Activated naive CD8-positive, alpha-beta T cell treated with anti-CD3 and anti-CD28 coated beads, Interleukin-2, amount 50 U/mL, for 16 hours (primary cell): Measurements from ENCODE around the gene SP2.

Experiments used
- DNase-seq: peaks from one replicate; pipeline ENCODE4 v3.0.0-alpha.2; 2020; ENCODE audit warnings: low read depth, low spot score

SP2 gene

DNA sequence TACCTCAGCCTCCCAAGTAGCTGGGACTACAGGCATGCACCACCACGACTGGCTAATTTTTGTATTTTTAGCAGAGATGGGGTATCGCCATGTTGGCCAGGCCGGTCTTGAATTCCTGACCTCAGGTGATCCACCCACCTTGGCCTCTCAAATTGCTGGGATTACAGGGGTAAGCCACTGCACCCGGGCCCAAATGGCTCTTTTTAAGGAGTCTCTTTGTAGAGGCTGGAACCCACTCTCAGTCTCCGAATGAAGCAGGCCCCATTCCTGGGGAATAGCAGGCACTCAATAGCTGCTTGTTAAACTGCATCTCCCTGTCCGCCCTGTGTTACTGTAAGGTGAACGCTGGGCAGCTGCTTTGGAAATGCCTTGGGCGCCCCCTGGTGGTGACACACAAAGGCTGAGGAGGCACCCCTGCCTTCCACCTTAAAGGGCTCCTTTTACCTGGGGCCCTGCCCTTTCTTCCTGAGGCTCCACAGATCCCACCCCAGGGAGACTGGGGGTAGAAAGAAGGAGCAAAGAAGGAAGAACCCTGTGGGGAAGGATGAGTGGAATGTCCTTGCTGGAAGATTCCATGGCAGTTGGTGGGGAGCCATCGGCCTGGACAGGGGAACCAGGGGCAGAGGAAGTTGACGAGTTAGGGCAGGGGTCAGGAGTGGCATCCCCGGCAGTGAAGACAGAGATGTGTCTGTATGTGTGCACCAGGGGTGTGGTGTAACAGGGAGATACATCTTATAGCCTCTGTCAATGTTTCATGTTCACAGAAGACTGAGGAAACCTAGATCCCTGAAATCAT lies 6.1 kb upstream of the SP2 start:
- DNase-seq: peak; percentile 87

DNA sequence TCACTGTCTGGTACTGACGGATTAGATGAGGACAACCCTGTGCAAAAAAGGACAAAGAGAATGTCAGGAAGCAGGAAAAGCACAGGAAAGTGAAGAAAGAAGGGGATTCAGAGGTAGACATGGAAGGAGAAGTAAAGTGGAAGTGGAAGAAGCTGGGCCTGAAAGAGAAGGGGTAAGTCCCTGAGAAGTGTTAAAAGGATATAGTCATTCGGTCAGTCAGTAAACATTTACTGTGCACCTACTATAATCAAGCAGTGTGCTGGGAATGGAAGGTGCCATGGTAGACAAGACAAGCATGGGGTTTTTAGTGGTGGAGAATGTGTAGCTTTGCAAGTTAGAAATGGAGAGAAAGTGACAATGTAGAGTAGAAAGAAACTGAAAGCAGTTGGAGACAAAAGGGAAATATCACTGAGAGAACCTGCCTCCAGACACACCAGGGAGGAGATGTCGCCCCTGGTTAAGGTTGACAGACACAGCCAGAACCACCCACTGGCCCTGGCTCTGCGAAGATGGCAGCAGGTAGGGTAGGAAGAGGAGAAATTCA lies 4.4 kb upstream of the SP2 start:
- DNase-seq: no peak

DNA sequence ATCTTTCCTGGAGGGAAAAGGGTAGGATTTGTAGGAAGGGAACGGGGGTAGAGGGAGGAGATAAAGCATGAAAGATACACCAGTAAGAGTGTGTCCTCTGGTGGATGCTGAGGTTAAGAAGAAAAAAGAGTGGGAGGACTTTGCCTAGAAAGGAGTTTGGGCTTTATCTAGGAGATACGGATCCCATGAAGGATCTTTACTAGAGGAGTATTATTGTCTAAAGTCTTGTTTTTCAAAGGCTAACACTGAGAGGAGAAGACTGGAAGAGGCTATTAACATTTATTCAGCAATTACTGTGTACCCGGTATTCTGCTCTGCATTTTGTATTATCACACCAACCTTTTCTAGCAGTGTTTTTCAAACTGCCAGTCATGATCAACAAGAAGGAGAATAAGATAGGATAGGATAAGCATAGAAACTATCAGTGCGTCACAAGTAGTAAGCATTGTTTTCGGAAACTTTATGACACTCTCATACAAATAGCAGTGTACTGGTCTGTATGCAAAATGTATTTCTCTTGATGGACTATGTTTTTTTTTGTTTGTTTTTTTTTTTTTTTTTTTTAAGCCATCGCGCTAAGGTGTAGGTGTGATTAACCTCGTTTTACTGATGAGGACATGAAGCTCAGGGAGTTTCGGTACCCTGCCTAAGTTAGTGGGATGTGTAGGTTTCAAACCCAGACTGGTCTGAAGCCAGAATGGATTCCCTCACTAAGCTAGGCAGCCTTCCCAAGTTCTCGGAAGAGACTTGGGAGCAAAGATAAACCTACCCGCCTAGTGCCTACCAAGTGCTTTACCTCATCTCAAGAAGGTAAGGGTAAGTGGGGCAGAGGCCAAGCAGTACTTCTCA lies 1.3 kb upstream of the SP2 start:
- no peak for DNase-seq

DNA sequence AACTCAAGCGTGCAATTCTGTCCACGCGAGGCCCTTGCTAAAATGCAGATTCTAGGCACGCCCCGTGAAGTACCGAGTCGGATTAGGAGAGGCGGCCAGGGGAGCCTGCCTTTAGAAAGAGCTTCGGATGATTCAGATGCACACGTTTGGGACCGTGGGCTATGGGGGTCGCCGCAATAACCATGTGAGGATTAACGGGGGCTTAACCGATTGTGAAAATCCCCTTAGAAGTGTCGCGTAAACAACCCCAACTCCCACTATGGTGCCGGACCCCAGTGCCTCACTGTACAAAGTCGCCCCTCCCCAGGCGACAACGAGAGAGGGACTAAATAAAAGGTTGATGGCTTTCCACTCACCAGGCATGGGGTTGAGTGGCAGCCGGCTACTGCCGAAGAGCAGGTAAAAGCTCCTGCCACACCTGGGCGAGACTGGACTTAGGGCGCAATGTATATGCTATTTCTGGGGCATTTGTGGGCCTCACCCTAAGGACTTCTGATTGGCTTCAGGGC lies 635 bp upstream of the SP2 start:
- DNase-seq: no peak

DNA sequence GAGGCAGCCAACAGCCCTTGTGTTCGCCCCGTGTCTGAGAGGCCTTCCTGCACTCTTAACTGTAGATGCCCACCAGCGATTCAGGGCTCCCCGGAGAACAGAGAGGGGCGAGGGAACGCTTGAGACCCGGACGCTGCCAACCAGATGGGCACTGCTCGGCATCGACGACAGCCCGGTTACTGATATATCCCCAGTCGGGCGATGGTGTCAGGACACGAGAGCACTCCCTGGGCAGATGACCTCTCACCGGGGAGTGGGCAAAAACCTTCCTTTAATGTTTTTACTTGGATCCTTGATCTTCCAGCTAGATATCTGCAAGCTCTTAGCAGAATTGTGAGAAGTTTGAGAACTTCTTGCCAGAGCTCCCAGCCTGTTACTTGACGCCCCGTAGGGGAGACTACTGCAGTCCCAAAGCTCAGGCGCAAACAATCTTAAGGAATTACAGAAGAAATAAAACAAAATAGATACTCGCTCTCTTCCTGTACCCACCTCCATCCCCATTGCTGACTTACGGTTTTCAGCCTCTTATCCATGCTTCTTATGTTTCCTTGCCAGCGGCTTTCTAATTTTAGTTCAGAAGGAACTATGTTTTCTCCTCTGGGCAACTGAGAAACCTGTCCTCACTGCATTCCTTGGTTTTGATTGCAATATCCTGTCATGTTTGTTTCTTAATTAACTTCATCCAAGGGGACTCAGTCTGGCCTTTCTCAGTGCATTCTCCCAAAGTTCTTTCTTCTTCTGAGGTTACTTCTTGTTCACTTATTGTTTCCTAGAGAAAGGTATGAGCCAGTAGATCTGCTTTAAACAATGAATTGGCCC lies 845 bp downstream of the SP2 start:
- no peak for DNase-seq

DNA sequence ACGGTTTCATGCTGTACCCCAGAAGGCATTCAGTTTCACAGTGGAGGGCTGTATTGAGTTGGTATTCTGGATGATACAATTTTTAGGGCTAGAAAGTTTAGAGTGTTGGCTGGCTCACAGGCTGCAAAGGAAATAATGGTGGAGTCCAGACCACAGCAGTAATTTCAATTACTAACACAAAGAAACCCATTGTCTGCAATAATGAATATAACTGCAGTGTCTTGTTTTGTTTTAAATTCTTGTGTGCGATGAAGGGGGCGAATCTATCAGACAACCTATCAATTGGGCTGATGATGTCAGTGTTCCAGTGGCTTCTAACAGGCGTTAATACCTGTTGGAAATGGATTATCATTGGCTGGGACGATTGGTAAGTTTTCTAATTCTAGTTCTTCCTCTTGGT lies 1.5 kb downstream of the SP2 start:
- no peak for DNase-seq

DNA sequence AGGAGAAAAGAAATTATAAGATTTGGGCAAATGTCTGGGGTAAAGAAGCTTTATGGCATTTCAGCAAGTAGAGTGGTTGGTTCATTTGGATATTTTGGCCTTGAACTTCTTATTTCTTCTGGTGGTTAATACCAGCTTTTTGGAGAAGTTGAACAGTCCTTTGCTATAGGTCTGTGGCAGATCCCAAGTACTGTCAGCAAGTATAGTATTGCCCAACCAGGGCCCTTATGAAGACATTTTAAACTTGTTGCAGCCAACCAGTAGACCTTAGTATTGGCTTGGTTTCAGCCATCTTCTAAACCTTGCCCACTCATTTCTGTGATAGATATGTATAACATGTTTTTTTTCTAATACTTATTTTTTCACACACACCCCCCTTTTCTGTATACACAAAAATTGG lies 2.2 kb downstream of the SP2 start:
- no peak for DNase-seq

DNA sequence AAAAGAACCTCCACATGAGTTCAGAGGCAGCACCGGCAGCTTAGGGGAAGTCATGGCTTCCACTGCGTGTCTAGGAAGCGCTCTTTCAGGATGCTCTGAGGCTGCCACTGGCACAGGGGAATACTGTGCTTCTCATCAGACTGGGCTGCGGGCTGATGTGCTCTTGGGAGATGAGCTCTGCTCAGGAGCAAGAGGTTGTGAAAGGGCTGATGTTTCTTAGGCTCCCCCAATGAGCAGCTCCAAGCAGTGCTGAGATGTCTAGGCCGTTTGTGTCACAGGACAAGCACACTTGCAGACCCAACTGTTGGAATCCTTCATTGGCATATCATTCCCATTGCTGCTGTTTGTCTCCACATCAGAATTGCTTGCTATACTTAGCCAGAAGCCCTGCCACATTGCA lies 3.6 kb downstream of the SP2 start:
- DNase-seq: no peak

DNA sequence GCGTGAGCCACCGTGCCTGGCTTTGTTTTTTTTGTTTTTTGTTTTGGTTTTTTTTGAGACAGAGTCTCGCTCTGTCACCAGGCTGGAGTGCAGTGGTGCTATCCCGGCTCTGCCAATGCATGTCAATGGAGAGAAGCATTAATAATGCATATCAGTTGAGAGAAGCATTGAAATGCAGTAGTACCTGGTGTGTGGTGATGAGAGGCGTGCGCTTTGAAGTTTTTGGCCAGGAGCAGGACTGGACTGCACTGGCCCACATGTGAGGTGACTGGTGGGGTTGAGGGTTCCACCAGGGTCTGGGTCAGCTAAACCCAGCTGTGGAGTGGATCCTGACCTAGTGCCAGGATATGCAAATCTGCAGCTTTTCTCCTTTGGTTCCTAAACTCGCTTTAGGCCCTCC lies 5.4 kb downstream of the SP2 start:
- no peak for DNase-seq

DNA sequence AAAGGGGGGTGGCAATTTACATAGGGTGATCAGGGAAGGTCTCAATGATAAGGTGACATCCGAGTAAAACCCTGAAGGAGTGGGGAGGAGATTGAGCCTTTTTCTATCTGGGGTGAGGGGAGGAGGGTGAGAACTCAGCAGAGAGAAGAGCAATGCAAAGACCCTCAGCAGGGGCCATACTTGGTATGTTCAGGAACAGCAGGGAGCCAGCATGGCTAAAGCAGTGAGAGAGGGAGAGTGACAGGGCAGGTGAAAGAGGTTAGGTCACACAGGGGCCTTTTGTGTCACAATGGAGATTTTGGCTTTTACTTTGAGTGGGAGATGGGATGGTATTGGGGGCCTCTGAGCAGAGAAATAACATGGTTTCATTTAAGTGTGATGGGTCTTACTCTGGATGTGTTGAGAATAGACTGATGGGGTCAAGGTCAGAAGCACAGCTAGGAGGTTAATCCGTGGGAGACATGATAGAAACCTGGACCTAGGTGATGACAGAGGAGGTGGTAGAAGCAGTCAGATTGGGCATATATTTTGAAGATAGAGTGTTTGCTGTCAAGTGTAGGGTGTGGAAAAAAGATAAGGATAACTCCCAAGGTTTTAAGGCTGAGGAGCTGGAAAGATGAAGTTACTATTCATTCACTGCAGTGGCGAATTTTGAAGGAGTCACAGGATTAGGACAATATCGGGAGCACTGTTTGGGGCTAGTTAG lies 6.2 kb downstream of the SP2 start:
- no peak for DNase-seq

DNA sequence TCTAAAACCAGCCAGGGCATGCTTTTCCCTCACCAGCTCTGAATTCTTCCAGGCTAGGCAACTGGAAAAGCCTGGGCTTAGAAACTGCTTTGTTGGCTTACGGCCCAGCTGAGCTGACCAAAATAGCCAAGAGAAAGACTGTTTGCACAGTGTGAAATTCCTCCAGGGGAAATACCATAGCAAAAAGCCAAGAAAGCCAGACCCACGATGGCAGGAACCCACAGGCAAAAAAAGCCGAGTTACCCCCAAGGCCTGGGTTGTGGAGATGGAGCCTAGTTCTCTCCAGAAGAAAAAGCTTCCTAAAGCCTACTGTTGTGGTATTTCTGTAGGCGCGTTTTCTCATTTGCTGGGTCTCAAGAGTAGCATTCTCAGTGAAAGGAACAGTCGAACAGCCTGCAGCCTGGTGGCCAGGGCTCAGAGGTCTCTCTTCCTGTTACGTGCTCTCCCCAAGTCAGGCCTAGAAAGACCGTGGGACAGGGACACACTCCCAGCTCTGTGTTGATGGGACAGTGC lies 9.2 kb downstream of the SP2 start:
- no peak for DNase-seq

DNA sequence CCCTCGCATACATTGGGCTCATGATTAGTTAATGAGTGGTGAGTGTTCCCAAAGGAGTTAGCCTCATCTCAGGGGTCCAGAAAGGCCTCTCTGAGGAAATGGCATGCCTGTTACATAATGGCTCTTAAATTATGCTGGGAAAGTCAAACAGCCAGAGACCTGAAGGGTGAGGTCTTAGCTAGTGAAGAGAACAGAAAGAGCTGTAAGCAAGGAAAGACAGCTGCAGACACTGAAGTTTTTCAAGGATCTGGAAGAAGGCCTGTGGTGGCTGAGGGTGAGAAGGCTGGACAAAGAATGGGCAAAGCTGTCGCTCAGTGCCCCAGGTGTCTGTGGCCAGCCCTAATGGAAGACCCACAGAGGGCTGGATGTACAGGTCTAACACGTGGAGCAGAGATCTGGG lies 10.4 kb downstream of the SP2 start:
- DNase-seq: no peak

DNA sequence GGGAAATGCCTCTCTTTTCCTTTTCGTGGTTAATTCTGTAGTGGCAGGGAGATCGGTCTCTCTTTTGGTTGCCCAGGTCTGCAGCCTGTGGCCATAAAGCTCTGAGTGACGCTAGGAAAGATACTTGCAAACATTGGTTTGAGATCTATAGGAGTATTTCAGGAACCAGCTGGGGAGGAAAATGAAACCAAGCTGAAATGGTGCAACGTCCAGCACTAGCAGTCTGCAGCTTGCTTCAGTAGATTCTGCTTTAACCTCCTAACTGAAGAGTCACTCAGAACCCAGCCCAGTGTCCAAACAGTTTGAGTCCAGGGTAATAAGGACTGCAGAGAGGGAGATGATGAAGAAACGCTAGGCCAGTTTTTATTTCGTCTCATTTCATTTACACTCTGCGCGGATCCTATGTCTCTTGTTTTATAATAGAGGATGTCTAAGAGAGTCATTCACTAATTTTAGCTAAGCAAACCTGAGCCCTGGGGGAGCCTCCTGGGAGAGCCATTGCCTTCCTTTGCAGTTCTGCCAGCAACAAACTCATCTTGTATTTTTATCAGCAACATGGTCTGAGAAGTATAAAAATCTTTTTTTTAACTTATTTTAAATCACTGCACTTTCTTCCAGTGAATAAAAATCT lies 12.0 kb downstream of the SP2 start:
- no peak for DNase-seq

DNA sequence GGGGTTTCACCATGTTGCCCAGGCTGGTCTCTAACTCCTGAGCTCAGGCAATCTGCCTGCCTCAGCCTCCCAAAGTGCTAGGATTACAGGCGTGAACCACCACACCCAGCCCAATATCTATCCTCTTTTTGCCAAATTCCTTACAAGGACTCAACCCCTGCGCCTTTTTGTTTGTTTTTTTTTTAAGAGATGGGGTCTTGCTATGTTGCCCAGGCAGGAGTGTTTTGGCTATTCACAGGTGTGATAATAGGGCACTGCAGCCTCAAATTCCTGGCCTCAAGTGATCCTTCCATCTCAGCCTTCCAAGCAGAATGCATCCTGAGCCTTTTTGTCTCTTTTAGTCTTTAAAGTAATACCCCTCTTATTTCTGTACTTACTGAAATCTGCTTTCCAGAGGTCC lies 17.0 kb downstream of the SP2 start:
- no peak for DNase-seq

DNA sequence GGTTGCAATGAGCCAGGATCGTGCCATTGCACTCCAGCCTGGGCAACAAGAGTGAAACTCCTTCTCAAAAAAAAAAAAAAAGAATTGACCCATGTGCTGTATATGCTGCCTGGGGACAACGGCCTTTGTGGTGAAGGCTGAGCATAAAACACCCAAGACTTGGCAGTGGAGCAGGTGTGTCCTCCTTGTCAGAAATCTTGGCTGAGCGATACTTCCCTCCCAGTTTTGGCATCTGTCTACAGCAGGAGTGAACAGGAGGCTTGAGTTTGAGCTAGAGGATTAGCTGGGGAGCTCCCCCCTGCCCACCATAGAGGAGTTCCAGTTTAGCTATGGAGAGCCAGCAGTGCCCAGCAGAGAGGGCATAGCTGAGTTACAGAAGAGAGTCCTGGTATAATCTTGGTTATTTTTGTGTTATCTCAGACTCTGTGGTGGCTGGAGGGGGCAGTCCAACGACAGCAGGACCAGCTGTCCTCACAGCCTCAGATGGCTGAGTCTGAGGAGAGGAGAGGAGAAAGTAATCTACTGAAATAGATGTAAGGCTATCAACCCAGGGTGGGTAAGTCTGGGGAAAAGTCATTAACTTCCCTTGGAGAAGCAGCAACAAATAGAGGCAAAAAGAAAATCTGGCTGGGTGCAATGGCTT lies 18.4 kb downstream of the SP2 start:
- DNase-seq: no peak

DNA sequence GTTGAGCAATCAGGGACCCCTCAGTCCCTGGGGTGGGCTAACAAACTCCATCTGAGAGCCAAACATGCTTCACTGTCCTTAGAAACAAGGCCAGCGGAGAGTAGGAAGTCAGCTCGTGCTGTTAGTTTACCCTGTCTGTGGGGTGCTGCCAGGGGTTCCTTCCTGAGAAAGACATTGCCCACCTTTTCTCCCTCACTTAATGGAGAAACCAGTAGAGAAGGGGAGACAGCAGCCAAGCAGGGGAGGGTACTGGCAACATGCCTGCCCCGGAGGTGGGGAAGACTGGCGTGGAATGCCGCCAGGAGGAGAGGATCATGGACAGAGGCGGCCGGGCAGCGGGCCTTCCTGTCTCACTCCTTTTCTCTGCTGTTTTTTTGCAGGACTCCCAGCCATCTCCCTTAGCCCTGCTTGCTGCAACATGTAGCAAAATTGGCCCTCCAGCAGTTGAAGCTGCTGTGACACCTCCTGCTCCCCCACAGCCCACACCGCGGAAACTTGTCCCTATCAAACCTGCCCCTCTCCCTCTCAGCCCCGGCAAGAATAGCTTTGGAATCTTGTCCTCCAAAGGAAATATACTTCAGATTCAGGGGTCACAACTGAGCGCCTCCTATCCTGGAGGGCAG lies 19.9 kb downstream of the SP2 start:
- no peak for DNase-seq

DNA sequence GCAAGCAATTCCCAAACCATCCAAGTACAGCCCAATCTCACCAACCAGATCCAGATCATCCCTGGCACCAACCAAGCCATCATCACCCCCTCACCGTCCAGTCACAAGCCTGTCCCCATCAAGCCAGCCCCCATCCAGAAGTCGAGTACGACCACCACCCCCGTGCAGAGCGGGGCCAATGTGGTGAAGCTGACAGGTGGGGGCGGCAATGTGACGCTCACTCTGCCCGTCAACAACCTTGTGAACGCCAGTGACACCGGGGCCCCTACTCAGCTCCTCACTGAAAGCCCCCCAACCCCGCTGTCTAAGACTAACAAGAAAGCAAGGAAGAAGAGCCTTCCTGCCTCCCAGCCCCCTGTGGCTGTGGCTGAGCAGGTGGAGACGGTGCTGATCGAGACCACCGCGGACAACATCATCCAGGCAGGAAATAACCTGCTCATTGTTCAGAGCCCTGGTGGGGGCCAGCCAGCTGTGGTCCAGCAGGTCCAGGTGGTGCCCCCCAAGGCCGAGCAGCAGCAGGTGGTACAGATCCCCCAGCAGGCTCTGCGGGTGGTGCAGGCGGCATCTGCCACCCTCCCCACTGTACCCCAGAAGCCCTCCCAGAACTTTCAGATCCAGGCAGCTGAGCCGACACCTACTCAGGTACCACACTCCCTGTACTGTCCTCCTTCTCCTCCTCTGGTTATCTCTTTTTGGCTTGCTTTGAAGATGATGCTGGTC lies 20.6 kb downstream of the SP2 start:
- no peak for DNase-seq

DNA sequence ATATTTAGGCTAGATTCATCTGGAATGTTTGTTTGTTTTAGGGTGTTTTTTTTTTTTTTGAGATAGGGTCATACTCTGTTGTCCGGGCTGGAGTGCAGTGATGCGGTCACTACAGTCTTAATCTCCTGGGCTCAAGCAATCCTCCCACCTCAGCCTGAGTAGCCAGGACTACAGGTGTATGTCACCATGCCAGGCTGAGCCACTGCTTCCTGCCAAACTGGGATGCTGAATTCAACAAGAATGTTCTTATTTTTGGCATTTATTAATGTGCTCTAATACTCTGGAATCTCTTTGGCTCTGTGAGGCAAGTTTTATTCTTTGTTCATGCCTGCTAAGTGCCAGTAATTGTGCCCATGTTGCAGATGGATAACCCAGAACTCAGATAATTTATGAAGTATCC lies 21.5 kb downstream of the SP2 start:
- no peak for DNase-seq

DNA sequence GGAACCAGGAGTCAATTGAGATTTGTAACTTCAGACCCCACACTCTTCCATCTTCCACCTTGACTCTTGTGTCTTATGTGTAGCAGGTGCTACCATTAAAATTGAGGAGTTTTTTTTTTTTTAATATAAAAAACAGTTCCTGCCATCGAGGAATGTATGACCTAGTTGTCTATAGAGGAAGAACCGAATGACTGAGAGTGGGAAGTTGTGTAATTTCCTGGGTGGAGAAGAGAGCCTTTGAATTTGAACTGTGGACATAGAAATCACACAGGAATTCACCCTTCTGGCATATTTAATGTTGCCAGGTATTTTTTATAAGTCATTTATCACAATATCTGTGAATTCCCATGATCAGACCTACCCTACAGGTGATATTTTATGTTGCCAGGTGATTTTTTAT lies 22.0 kb downstream of the SP2 start:
- no peak for DNase-seq
